Liver (tissue), 3 donors: ENCODE results near the gene TSPAN13.

ENCODE experiments used
- CTCF ChIP-seq: fragments of 150-350 bp; IDR thresholded peaks from 2 replicates; pipeline ENCODE4 v1.5.1; 2017; ENCODE audit warnings: improper control_type of control experiment, low read depth, low read length; ENCODE audit not compliant: missing input control
- RAD21 ChIP-seq, 2 donors: IDR thresholded peaks; 2 replicates each; pipeline ENCODE4 v1.6.1; 2016; ENCODE audit warnings: antibody characterized with exemption in 2 of 2, mild to moderate bottlenecking in 2 of 2
- donor health status: healthy.
- donor health status: healthy.

GRCh38 chr7:16826060-16826459, 72.5 kb downstream of the TSPAN13 start:
- TF ChIP-seq CTCF (no peak), RAD21 (IDR thresholded peaks at IDR 0.05) (no peak)
